HG03139 (cell line): ENCODE results near the gene SMARCB1.

Experiments used
- ATAC-seq: cut with Tn5 transposase; IDR thresholded peaks from one replicate; pipeline ENCODE4 v1.9.1; 2021; ENCODE audit not compliant: unreplicated experiment

SMARCB1 gene

DNA sequence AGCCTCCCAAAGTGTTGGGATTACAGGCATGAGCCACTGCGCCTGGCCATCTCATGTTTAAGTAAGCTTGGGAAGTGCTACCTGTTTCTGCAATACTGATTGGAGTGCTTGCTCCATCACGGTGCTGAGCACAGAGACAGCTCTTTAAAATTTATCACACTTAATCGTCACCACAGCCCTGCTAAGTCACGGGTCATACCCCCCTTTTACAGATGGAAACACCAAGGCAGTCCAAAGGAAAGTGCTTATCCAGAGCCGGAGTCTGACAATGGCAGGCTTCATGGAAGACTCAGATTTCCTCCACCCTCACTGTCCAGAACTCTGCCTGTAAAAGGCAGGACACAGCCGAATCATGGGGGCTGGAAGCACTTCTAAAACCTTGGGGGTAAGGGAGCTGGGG, 26.7 kb upstream of the SMARCB1 start:
- no peak for ATAC-seq

DNA sequence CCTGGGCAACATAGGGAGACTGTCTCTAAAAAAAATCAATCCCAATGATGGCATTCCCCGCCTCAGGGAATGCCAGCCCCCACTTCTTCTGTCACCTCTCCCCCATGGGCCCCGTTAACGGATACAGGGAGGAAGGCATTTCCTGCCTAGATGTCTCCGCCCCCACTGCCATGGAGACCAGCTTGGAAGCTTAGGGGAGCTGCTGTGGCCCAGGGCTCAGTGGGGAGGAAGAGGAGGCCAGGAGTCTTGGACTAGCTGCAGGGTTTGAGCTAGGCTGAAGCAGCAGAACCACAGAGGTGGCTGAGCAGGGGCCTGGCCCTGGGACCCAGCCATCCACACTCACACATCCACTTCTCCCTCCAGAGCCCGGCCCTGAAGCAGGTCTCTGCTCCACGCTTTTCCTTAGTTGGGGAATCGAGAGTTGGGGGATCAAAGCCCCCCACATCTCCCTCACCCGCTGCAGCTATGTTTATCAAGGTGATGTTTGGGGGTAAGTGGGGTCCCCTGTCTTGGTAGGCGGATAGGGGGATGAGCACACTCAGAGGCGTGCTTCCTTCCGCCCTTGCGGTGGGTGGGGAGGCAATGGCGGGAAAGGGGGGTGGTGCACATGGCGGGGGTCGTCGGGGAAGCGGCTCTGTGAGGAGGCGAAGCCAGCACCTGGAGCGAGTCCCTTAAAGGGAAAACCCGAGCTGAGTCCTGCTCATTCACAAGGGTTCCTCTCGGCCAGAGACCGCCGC, 23.8 kb upstream of the SMARCB1 start, which contains the start of gene C22orf15:
TSS of gene C22orf15 (plus strand) at position 149 of the 737 bp plus-strand sequence. CDS start at position 466, 317 bp downstream.
- no peak for ATAC-seq

DNA sequence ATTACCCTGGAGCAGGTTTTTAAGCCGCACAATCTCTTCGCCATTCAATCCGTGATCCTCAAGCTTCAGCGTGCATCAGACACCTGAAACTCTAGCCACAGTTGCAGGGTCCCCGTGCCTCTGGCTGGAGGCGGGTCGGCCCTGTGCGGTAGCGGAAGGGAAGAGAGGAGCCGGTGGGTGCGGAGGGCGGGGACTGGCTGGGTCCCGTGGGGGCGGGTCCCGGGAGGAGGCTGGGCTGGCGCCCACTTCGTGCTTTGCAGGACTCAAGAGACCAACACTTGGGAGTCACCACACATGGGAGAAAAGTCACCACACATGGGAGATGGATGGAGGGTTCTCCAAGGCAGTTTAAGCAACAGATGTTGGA, 23.2 kb upstream of the SMARCB1 start:
- ATAC-seq, result no peak

DNA sequence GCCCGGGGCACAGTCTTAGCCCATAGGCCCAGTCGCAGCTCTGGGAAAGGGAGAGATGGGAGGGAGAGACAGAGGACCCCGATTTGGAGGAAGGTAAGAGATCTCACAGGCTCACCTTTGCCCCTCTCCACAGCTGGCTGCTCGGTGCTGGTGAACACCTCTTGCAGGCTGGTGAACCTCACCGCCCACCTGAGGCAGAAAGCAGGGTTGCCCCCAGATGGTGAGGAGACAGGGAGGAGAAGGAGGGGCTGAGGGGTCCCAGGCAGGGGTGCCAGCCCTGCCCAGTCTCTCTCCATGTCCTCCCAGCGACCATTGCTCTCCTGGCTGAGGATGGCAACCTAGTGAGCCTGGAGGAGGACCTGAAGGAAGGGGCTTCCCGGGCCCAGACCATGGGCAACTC, 22.8 kb upstream of the SMARCB1 start:
- no peak for ATAC-seq

DNA sequence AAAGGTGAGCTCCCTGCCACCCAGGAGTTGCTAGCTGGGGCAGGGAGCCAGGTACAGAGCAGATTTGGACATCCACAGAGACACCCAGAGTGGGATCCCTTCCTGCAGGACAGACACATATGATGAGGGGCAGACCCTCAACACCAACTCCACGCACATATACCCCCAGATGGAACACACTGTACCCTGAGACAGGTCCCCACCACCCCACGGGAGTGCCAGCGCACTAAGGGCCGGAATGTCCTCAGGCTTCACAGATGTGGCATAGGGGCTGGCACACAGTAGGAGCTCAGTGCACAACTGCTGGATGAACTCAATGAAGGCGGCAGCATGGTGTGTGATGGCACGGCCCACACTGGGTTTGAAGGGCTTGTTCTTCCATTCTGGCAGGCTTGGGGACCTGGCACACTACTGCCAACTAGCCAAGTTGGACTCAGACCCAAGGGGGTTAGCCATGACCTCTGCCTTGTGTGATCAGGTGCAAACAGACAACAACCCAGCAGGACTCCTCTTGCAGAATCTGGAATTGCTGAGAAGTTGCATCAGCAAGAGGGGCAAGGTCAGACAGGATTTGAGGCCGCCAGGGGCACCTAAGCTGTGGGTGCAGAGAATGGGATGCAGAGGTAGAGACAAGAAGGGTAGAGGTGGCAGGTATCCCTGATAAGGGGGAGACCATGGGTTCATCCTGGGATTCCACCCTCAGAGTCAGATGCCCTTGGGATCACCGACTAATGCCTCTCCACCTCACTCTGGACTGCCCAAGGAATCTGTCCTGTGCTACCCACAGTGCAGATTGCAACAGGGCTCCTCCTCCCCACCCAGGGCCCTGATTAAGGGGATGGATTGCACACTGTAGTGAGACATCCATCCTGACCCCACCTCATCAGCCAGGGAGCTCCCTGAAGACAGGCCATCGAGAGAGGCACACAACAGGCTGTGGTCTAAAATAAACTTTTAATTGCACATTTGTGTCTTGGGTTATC, 21.6 kb upstream of the SMARCB1 start:
- no peak for ATAC-seq

DNA sequence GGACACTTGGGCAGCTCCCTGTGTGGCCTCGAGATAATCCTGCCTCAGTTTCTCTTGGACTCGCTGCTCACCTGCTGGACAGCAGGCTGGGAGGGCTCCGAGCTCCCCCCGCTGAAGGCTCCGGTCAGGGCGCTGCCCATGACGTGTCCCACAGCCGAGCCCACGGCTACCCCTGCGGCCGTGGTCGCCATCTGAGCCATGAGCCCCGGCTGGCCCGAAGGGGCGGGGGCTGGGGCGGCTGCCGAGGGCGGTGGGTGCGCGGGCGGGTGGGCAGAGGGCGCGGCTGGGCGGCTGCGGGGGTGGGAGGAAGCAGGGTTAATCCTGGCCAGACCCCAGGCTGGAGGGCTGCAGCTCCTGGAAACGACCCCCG, 19.5 kb upstream of the SMARCB1 start:
- no peak for ATAC-seq

DNA sequence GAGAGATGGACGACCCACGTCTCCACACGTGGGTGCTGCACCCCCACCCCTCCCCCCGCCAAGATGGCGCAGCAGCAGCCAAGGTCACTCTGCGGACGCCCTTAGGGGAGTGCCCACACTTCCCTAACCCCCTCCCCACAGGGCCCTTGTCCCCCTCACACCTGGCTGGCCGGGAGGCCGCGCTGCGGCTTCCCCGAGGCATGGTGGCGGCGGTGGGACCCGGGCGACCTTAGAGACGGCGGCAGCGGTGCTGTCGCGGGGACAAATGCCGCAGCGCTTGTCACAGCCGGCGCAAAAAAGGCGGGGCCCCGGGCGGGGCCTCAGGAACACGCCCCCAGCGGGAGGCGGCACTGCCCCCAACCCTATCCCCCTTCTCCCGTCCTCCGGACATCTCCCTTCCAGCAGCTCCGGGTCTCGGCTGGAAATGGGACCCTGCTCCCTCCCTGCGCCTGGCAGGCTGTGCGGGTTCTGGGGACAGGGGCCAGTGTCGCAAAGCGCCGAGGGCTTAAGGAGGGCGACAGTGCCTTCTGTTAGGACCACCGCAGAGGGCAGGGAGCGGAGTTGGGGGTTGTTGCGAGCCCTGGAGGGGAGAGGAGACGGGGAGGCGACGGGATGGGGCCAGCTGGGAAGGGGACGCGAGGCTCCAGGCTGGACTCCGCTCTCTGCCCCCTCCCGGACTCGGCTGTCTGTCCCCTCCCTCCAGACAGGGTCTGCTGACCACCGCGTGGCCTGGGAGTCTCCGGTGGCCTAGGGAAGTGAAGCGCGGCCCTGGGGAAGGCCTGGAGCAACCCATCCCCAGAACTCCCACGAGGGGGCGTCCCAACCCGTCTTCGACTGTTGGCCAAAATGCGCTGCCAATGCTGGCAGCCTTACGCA, 18.9 kb upstream of the SMARCB1 start, which contains the start of gene CHCHD10:
TSS of gene CHCHD10 (minus strand) at position 300 of the 876 bp plus-strand sequence. CDS start at position 202, 98 bp downstream.
- ATAC-seq, result no peak

DNA sequence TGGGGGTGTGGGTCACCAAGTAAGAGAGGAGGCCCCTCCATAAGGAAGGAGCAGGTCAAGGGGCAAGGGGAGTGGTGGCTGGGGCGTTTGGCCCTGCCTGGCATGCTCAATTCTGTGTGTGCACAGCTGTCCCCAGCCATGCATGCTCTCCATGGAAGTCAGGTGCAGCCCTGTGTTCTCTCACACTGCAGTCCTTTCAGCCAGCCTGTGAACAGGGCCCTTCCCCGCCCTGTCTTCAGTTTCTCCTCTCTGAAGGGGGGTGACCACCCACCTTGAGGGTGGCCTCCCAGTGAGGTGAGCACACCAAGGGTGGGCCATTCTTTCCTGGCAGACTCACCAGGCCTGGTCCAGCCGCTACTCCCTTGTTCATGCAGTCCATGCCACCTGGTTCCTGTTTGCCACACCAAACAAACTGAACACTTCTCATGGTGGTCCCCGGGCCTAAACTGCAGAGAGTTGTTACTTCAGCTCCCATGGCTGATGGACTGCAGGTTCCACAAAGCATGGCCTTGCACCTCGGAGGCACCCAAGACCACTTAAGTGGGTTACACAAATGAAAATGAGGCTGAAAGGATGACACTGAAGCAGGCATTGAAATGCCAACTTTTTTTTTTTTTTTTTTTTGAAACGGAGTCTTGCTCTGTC, 17.3 kb upstream of the SMARCB1 start:
- no peak for ATAC-seq

DNA sequence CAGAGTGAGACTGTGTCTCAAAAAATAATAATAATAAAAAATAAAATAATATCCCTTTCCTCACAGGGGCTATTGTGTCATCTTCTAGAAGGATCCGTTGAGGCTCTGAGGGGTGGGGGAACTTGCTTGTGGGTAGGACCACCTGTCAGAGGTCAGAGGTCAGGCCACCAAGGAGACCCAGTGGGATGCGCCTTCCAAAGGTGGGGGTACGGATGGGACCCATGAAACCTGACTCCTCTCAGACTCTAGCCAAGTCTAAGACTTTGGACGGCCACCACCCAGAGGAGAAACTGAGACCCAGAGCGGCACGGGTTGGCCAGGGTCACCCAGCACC, 14.5 kb upstream of the SMARCB1 start:
- ATAC-seq, result no peak

DNA sequence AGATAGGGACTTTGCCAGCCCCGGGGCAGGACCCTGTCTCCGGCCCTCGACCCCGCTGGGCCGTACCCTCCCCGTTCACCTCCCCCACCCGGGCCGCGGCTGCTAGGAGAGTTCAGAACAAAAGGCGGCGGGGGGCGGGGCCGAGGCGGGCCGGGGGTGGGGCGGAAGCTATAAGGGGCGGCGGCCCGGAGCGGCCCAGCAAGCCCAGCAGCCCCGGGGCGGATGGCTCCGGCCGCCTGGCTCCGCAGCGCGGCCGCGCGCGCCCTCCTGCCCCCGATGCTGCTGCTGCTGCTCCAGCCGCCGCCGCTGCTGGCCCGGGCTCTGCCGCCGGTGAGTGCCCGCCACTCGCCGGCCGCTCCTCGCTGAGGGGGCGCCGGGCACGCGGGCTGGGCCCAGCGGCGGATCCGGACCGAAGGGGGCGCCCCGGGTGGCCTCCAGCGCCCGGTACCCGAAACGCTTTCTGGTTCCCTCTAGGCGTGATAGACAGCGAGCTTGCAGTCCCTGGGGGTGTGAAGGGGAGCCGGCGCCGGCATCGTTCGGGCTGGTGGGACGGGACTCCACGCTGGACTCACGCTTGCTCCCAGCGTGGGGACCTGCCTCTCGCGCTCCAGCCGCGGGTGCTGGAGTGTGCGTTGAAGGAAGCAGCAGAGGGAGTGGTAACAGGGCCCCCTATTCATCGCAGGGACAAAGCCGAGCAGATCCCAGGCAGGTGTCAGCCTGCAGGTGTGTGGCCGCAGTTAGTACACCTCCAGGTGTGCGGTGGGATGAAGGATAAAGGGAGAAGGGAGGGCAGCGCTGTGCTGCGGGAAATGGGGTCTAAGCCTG, 13.9 kb upstream of the SMARCB1 start, which contains the start of gene MMP11:
TSS of gene MMP11 (plus strand) at position 201 of the 825 bp plus-strand sequence. CDS start at position 223, 22 bp downstream.
- no peak for ATAC-seq

DNA sequence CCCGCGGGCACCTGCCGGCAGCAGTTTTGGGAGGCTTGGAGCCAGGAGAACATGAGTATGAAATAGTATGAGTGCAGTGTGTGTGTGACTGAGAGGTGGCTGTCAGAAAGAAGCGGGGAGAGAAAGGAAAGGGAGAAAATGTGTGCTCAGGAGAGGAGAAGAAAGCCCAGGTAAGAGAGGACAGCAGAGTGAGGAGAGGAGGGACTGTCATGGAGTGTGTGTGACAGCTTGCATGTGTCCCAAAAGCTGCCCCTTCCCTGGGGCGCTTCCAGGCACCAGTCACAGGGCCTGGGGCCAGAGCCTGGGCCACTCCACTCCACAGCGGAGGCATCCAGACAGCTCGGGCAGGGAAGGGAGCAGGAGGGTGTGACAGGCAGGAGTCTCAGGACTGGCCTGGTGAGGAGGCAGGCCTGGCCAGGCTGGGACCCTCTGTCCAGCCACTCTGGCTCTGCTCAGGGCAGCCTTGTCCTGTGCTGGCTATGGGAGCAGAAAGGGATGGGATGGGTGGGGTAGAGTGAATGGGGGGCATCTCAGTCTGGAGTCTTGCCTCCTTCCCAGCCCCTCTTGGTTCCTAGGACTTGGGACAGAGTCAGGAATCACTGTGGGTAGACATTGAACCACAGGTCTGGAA, 13.2 kb upstream of the SMARCB1 start:
- no peak for ATAC-seq

DNA sequence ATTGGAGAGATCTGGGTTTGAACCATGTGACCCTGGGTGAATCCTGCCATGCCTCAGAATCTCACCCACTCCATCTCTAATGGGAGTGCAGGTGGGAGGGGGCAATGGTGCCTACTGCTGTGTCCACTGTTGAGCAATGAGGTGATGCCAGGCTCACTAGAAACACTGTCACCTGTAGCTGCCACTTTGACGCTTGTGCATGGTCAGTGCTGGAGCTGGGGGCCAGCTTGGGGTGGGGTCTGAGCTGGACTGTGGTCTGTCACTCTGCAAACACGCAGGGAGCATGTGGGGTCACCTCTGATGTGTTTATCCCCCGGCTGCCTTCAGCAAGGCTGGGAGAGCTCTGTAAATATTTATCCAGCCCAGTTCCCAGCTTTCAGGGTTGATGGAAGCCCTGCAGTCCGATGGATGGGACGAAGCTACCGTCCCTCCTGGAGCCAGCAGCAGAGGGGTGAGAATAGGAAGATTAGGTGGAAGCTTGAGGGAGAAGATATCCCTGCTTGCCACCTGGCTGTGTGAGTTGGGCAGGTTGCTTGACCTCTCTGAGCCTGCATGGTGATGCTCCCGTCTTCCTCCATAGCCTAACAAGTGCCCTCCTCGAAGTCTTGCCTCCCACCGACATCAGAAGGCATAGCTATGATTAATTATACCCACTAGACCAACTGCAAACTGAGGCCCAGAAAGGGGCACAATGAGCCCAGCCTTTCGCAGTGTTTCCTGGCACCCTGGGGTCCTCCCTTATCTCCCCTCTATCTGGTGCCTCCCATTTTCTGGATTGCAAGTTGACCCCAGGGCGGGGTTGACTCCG, 12.4 kb upstream of the SMARCB1 start:
- no peak for ATAC-seq

DNA sequence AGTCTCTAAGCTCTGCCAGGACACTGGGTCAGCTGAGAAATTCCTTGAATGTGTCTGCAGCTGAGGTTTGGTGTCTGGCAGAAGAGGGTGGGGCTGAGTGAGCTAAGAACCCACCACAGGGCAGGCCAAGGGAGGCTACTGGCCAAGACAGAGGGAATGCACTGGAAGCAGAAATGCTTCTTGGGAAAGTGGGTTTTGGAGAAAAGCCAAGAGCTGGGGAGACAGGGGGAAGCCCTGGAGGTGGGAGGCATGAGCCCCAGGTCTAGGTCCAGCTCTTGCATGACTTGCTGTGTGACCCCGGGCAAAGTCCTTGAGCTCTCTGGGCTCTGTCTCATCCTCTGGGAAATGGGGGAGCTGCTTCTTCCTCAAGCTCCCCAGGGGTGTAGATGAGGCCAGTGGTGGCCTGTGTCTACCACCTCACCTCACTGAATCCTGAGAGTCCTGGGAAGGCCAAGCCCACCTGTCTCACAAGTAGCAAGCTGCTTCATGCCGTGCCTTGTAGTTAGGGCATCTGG, 11.8 kb upstream of the SMARCB1 start:
- no peak for ATAC-seq

DNA sequence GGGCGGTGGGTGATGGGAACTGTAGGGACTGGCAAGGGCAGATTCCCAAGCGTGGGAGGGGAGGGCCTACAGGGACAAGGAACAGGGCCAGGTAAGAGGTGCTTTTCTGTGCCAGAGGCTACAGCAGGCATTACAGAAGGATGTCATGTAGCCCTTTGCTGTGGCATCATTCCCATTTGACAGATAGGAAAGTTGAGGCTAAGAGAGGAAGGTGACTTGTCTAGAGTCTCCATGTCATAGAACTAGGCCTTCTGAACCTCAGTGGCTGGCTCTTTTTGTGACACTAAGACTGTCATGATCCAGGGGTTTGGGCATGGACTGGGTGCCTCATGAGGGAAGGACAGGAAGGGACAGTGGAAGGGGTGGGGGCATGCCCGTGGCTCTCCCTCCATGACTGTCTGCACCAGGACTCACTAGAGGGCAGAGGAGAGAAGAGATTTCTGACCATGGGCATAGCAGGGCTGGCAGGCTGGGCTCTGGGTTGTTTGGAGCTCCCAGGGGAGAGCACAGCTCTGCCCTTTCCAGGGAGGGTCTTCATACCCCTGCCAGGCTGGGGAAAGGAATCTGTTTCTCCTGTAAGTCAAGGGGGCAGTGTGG, 10.9 kb upstream of the SMARCB1 start:
- no peak for ATAC-seq

DNA sequence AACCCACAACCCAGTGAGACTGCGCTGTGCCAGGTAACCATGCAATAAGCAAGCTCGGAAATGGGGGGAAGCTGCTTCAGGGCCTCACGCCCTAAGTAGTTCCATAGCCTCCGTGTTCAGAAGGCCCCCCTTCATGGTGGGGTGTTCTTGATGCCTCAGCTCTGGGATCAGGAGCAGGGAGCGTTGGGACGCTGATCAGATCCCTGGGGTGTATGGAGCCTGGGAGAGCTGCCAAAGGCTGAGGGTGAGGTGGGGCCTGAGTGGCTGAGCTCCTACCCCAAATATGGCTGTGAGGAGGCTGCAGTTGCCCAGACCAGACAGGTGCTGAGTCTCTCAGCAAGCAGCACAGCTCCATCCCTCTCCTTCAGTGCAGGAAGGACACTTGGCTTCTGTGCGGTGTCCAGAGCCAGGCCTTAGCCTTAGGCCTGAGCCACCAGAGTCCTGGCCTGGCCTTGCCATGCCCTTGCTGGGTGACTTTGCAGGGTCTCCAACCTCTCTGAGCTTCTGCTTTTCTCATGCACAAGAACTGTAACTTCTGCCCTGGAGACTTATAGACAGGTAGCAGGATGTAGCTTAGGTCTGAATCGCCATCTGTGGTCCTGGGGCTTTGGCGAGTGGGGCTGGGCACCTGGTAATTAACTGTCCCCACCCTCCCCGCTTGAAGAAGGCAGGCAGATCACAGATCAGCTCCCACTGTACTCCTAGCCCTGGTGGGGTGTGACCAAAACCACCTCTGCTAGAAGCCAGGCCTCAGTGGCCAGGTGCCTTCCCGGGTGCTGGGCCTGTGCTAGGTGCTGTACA, 8.8 kb upstream of the SMARCB1 start:
- no peak for ATAC-seq

DNA sequence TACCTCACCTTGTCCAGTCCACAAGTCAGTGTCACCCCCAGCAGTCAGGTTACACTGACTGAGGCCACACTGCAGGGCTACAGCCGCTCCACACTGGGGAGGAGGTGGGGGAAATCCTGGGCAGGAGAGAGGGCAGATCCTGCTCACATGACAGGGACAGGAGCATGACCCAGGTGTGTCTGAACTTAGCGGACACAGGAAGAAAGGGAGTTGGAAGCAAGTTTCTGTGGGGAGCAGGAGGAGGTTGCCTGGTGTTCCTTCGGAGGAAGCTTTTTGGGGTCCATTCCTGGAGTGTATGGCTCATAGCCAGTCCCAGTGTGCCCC, 8.2 kb upstream of the SMARCB1 start:
- ATAC-seq, result no peak

DNA sequence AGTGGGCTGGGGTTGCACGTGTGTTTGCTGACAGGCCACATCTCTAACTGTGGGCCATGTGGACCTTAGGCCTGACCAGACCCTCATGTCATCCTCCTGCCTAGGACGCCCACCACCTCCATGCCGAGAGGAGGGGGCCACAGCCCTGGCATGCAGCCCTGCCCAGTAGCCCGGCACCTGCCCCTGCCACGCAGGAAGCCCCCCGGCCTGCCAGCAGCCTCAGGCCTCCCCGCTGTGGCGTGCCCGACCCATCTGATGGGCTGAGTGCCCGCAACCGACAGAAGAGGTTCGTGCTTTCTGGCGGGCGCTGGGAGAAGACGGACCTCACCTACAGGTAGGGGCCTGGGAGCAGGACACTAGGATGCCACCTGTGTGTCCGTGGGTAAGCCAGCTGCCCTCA, 7.7 kb upstream of the SMARCB1 start:
- no peak for ATAC-seq
